Lower lobe of right lung (tissue), 2 donors: ENCODE data around the gene HAVCR2. TPM values are rescaled to one million over a fixed set of nuclear protein-coding genes. Genes with fewer than 3 reads are reported as not detected.

ENCODE experiments used
- ATAC-seq, 2 donors: fragments of 200-7000 bp; cut with Tn5 transposase; one replicate each; pipeline ENCODE4 v1.9.1; 2020 to 2022; ENCODE audit warnings: mild to moderate bottlenecking in 2 of 2, moderate library complexity in 2 of 2
- DNase-seq: peaks from one replicate; pipeline ENCODE4 v3.0.0-alpha.2; 2020
- H3K27ac ChIP-seq: fragments of 200-600 bp; one replicate; pipeline ENCODE4 v1.8.0; 2022
- H3K27me3 ChIP-seq: fragments of 200-600 bp; one replicate; pipeline ENCODE4 v1.8.0; 2022; ENCODE audit warnings: low read depth
- H3K36me3 ChIP-seq: fragments of 200-600 bp; one replicate; pipeline ENCODE4 v1.8.0; 2022; ENCODE audit warnings: mild to moderate bottlenecking
- H3K4me1 ChIP-seq: fragments of 200-600 bp; one replicate; pipeline ENCODE4 v1.8.0; 2022
- H3K4me3 ChIP-seq: fragments of 200-600 bp; one replicate; pipeline ENCODE4 v1.8.0; 2022; ENCODE audit warnings: mild to moderate bottlenecking
- H3K9me3 ChIP-seq: fragments of 200-600 bp; one replicate; pipeline ENCODE4 v1.8.0; 2022
- intact Hi-C: fragments of 100-400 bp; cut with DNase I; formaldehyde crosslinking; loops from one replicate; pipeline ENCODE4 v1.11.0; 2022
- total RNA-seq: library from RNA; stranded (reverse); fragmentation: NEBNext Ultra II Directional; extraction: Animal tissue kit (Norgen Biotek cat#: 25700); gene quantifications from one replicate; pipeline ENCODE4 v1.2.1, GENCODE V29; 2021
- TF ChIP-seq, protein P1 (sequence below): fragments of 200-600 bp; IDR thresholded peaks from one replicate; pipeline ENCODE4 v1.8.0; 2022; ENCODE audit warnings: antibody characterized with exemption, mild to moderate bottlenecking
- donor health status: DM: no; HTN: yes; CAD: no; lungs with severe emphysema.

HAVCR2 gene
- total RNA-seq, 1 donor from 2014 or later = 33.8 TPM

DNA sequence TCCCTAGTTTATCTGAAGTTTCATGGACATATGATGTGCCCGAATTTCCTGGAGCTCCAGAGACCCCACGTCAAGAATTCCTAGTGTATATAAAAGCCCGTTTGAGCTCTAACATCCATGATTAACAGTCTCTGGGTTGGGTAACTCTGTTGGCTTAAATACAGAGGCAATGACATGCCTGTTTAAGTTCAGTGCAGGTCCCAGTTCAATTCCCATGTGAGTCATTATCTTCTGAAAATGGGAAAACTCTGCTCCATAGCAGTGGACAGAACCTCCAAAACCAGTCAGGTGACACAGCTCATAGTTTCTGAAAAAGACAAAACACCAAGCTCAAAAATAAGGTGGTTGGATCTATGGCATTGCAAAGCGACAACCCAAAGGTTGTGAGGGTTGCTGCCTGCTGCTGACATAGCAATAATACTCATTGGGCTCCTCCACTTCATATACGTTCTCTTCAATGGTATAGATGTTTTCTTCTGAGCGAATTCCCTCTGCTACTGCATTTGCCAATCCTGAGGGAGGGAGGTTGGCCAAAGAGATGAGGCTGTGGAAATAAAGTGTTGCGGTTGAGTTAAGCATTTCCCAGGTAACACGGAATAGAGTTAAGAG, 22.0 kb downstream of the HAVCR2 start:
- no peak for DNase-seq
- ATAC-seq = no peak
- intact Hi-C loops = no loop called here
- H3K27ac ChIP-seq = no peak overlapping the region
- H3K9me3 ChIP-seq = no peaks in the 10 kb centered on the region
- no peak overlapping the region for H3K4me3 ChIP-seq
- peaks cover 7% of the 10 kb centered on the region for H3K36me3 ChIP-seq
- no peaks in the 10 kb centered on the region for H3K27me3 ChIP-seq
- TF ChIP-seq, protein P1, sequence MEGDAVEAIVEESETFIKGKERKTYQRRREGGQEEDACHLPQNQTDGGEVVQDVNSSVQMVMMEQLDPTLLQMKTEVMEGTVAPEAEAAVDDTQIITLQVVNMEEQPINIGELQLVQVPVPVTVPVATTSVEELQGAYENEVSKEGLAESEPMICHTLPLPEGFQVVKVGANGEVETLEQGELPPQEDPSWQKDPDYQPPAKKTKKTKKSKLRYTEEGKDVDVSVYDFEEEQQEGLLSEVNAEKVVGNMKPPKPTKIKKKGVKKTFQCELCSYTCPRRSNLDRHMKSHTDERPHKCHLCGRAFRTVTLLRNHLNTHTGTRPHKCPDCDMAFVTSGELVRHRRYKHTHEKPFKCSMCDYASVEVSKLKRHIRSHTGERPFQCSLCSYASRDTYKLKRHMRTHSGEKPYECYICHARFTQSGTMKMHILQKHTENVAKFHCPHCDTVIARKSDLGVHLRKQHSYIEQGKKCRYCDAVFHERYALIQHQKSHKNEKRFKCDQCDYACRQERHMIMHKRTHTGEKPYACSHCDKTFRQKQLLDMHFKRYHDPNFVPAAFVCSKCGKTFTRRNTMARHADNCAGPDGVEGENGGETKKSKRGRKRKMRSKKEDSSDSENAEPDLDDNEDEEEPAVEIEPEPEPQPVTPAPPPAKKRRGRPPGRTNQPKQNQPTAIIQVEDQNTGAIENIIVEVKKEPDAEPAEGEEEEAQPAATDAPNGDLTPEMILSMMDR = no peak
- no peaks in the 10 kb centered on the region for H3K4me1 ChIP-seq

DNA sequence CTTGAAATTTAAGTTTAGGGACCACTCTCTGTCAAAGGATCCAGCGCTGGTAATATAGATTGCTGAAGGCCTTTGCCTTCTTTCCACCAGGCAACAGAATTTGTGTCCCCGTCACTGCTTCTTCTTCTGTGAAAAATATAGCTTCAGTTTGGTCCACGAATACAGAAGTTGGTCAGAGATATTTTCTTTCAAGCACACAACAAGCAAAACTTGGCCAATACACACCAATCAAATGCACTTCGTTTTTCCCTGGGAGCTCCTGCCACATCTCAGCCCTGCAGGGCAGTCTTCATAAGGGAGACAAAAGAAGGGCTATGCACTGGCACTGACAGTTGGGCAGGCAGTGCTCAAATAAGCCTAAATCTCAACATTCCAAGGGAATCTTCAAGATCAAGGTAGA, 22.9 kb downstream of the HAVCR2 start:
- Histone ChIP-seq H3K9me3 (no peaks in the 10 kb centered on the region), H3K4me1 (no peaks in the 10 kb centered on the region), H3K27me3 (no peaks in the 10 kb centered on the region), H3K4me3 (no peak overlapping the region), H3K27ac (no peak overlapping the region), H3K36me3 (peaks cover 7% of the 10 kb centered on the region)
- intact Hi-C loops = no loop called here
- DNase-seq (no peak), ATAC-seq (no peak)
- TF ChIP-seq, protein P1 = no peak

DNA sequence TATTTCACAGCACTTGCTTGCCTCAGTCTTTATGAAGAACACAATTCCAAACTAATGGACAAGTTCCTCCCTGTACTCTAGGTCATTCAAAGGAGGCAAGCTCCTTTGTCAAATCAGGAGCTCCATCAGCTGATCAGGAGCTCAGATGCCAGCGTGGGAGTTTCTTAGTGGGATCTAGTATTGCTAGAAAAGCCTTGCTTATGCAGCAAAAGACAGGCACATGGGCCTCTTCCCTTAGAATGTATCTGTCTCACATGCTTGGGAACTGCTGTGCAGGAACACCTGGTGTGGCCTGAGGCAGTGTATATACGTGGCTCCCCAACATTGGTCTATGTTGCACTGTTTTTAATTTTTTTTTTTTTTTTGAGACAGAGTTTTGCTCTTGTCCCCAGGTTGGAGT, 28.6 kb downstream of the HAVCR2 start:
- no peak for DNase-seq
- Histone ChIP-seq H3K4me1 (no peaks in the 10 kb centered on the region), H3K9me3 (no peaks in the 10 kb centered on the region), H3K27ac (no peak overlapping the region), H3K36me3 (no peaks in the 10 kb centered on the region), H3K27me3 (no peaks in the 10 kb centered on the region), H3K4me3 (no peak overlapping the region)
- ATAC-seq = no peak
- TF ChIP-seq, protein P1 = no peak
- intact Hi-C loops = no loop called here

DNA sequence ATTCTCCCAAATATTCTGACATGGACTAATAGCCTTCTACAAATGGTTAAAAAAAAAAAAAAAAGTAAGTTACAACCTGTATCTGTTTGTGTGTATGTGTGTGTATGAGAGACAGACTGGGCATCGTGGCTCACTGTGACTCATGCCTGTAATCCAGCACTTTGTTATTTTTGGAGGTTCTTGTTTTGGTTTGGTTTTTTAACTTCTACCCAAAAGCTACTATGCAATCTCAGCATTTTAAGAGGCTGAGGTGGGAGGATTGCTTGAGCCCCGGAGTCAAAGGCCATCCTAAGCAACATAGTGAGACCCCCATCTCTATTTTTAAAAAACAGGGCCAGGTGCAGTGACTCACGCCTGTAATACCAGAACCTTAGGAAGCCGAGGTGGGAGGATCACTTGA, 32.3 kb downstream of the HAVCR2 start:
- no peak for DNase-seq
- ATAC-seq = no peak
- Histone ChIP-seq H3K36me3 (no peaks in the 10 kb centered on the region), H3K9me3 (no peaks in the 10 kb centered on the region), H3K4me1 (no peaks in the 10 kb centered on the region), H3K27ac (no peak overlapping the region), H3K4me3 (no peak overlapping the region), H3K27me3 (no peaks in the 10 kb centered on the region)
- TF ChIP-seq, protein P1 = no peak
- intact Hi-C loops = no loop called here

DNA sequence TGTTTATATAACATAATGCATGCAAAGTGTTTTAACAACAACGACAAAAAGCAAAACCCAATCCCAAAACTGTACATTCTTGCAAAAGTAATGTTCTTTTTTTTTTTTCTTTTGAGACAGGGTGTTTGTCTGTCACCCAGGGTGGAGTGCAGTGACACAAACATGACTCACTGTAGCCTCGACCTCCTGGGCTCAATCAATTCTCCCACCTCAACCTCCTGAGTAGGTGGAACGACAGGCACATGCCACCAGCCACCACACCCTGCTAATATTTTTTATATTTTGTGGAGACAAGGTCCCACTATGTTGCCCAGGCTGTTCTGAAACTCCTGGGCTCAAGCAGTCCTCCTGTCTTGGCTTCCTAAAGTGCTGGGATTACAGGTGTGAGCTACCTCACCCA, 36.3 kb downstream of the HAVCR2 start:
- no peak overlapping the region for H3K27ac ChIP-seq
- H3K9me3 ChIP-seq = no peaks in the 10 kb centered on the region
- ATAC-seq = no peak
- intact Hi-C loops = no loop called here
- no peaks in the 10 kb centered on the region for H3K36me3 ChIP-seq
- no peak for DNase-seq
- TF ChIP-seq, protein P1 = no peak
- no peak overlapping the region for H3K4me3 ChIP-seq
- H3K4me1 ChIP-seq = no peaks in the 10 kb centered on the region
- H3K27me3 ChIP-seq = no peaks in the 10 kb centered on the region
